HEK293 (cell line): Measurements from ENCODE around the gene FGR.

Experiments
- CTCF ChIA-PET: fragments of 350-600 bp; formaldehyde crosslinking; extraction: SDS; loops from one replicate; lab custom pipeline; 2021; ENCODE audit warnings: antibody characterized with exemption; lab: Yijun Ruan, JAX
- POLR2A ChIA-PET: fragments of 300-600 bp; formaldehyde crosslinking; extraction: SDS; loops from one replicate; lab custom pipeline; 2020; ENCODE audit warnings: antibody characterized with exemption, inconsistent platforms; lab: Yijun Ruan, JAX
- H3K27ac ChIP-seq: fragments of 200-500 bp; sonication (Bioruptor generic); 2 replicates; pipeline ENCODE4 v1.5.1; 2014; ENCODE audit warnings: low read depth, low read length, control low read depth, inconsistent platforms; ENCODE audit errors: extremely low read depth
- H3K36me3 ChIP-seq, 2 experiments: fragments of 200-500 bp in 1 of 2; sonication (Bioruptor generic) in 1 of 2; 1 replicate in 1 of 2; 2 replicates in 1 of 2; pipeline ENCODE4 v1.5.1; 2014 to 2017; ENCODE audit warnings: inconsistent platforms in 2 of 2, low read length in 2 of 2; ENCODE audit not compliant: control insufficient read depth in 2 of 2, insufficient read depth in 1 of 2
- H3K4me1 ChIP-seq: fragments of 200-500 bp; sonication (Bioruptor generic); 2 replicates; pipeline ENCODE4 v1.5.1; 2014; ENCODE audit warnings: mild to moderate bottlenecking, low read length, inconsistent platforms; ENCODE audit not compliant: control insufficient read depth, insufficient read depth
- H3K4me3 ChIP-seq: 2 replicates; pipeline ENCODE4 v1.5.1; 2011; ENCODE audit warnings: low read depth, mild to moderate bottlenecking, control low read depth, low read length, moderate library complexity
- H3K9me3 ChIP-seq: fragments of 200-500 bp; sonication (Bioruptor generic); 2 replicates; pipeline ENCODE4 v1.5.1; 2014; ENCODE audit warnings: low read depth, low read length, inconsistent platforms; ENCODE audit not compliant: control insufficient read depth, insufficient read depth
- ATF2 ChIP-seq: fragments of 450-650 bp; formaldehyde crosslinking; IDR thresholded peaks from 2 replicates; pipeline ENCODE4 v1.5.1; 2016; ENCODE audit warnings: missing biosample characterization, missing genetic modification characterization, low read depth
- BCL11B ChIP-seq: fragments of 450-650 bp; formaldehyde crosslinking; IDR thresholded peaks from 2 replicates; pipeline ENCODE4 v1.5.1; 2016; ENCODE audit warnings: low read depth, missing biosample characterization, missing genetic modification characterization
- KLF9 ChIP-seq: fragments of 450-650 bp; formaldehyde crosslinking; IDR thresholded peaks from 2 replicates; pipeline ENCODE4 v1.5.1; 2016; ENCODE audit warnings: missing biosample characterization, missing genetic modification characterization, low read depth
- OVOL3 ChIP-seq: fragments of 450-650 bp; formaldehyde crosslinking; IDR thresholded peaks from 2 replicates; pipeline ENCODE4 v1.5.1; 2016; ENCODE audit warnings: missing biosample characterization, missing genetic modification characterization
- PATZ1 ChIP-seq: fragments of 450-650 bp; formaldehyde crosslinking; IDR thresholded peaks from 2 replicates; pipeline ENCODE4 v1.5.1; 2016; ENCODE audit warnings: missing biosample characterization, missing genetic modification characterization
- PRDM10 ChIP-seq: fragments of 450-650 bp; formaldehyde crosslinking; IDR thresholded peaks from 2 replicates; pipeline ENCODE4 v1.5.1; 2016; ENCODE audit warnings: missing biosample characterization, missing genetic modification characterization
- SCRT1 ChIP-seq: fragments of 450-650 bp; formaldehyde crosslinking; IDR thresholded peaks from 2 replicates; pipeline ENCODE4 v1.5.1; 2016; ENCODE audit warnings: missing biosample characterization, missing genetic modification characterization, borderline replicate concordance
- SCRT2 ChIP-seq: fragments of 450-650 bp; formaldehyde crosslinking; IDR thresholded peaks from 2 replicates; pipeline ENCODE4 v1.5.1; 2016; ENCODE audit warnings: missing biosample characterization, missing genetic modification characterization
- SP3 ChIP-seq: fragments of 450-650 bp; formaldehyde crosslinking; IDR thresholded peaks from 2 replicates; pipeline ENCODE4 v1.5.1; 2016; ENCODE audit warnings: missing biosample characterization, missing genetic modification characterization
- ZBTB26 ChIP-seq: fragments of 450-650 bp; formaldehyde crosslinking; optimal IDR thresholded peaks from 2 replicates; pipeline ENCODE3; 2016; ENCODE audit warnings: missing biosample characterization, mild to moderate bottlenecking, missing genetic modification characterization
- ZFP3 ChIP-seq: fragments of 450-650 bp; formaldehyde crosslinking; IDR thresholded peaks from 2 replicates; pipeline ENCODE4 v1.5.1; 2016; ENCODE audit warnings: low read depth, missing biosample characterization, missing genetic modification characterization
- ZNF155 ChIP-seq: fragments of 450-650 bp; formaldehyde crosslinking; IDR thresholded peaks from 2 replicates; pipeline ENCODE4 v1.5.1; 2016; ENCODE audit warnings: missing biosample characterization, missing genetic modification characterization
- ZNF2 ChIP-seq: fragments of 450-650 bp; formaldehyde crosslinking; IDR thresholded peaks from 2 replicates; pipeline ENCODE4 v1.5.1; 2016; ENCODE audit warnings: missing biosample characterization, missing genetic modification characterization
- ZNF214 ChIP-seq: fragments of 450-650 bp; formaldehyde crosslinking; IDR thresholded peaks from 2 replicates; pipeline ENCODE4 v1.5.1; 2017; ENCODE audit warnings: missing biosample characterization, mild to moderate bottlenecking, missing genetic modification characterization, borderline replicate concordance
- ZNF335 ChIP-seq: fragments of 450-650 bp; formaldehyde crosslinking; conservative IDR thresholded peaks from 2 replicates; pipeline ENCODE4 v1.5.1; 2016; ENCODE audit warnings: missing biosample characterization, missing genetic modification characterization
- ZNF423 ChIP-seq: fragments of 450-650 bp; formaldehyde crosslinking; IDR thresholded peaks from 2 replicates; pipeline ENCODE4 v1.5.1; 2016; ENCODE audit warnings: missing biosample characterization, missing genetic modification characterization
- ZNF510 ChIP-seq: fragments of 450-650 bp; formaldehyde crosslinking; IDR thresholded peaks from 2 replicates; pipeline ENCODE4 v1.5.1; 2018; ENCODE audit warnings: mild to moderate bottlenecking, missing genetic modification characterization, missing biosample characterization; ENCODE audit not compliant: insufficient replicate concordance
- ZNF558 ChIP-seq: fragments of 450-650 bp; formaldehyde crosslinking; IDR thresholded peaks from 2 replicates; pipeline ENCODE4 v1.5.1; 2016; ENCODE audit warnings: missing biosample characterization, missing genetic modification characterization
- ZNF623 ChIP-seq: fragments of 450-650 bp; formaldehyde crosslinking; IDR thresholded peaks from 2 replicates; pipeline ENCODE4 v1.5.1; 2016; ENCODE audit warnings: missing biosample characterization, missing genetic modification characterization
- ZNF768 ChIP-seq: fragments of 450-650 bp; formaldehyde crosslinking; IDR thresholded peaks from 2 replicates; pipeline ENCODE4 v1.5.1; 2018; ENCODE audit warnings: missing biosample characterization, mild to moderate bottlenecking, missing genetic modification characterization
- ZSCAN23 ChIP-seq: fragments of 450-650 bp; formaldehyde crosslinking; IDR thresholded peaks from 2 replicates; pipeline ENCODE4 v1.5.1; 2016; ENCODE audit warnings: missing biosample characterization, missing genetic modification characterization

Gene FGR

GRCh38 chr1:27661412-27662075 is 26.6 kb upstream of the FGR start:
- TF ChIP-seq BCL11B (tag by site-specific recombination) (no peak), ZFP3 (tag by site-specific recombination) (no peak), ZNF2 (tag by site-specific recombination) (no peak)
- no peak overlapping the region for H3K27ac ChIP-seq
- no peaks in the 10 kb centered on the region for H3K36me3 ChIP-seq
- ChIA-PET POLR2A (no interaction called here), CTCF (interaction anchor here (0.5 to 13.1 kb wide), 14 partner anchors 8 to 591 kb away, joined by 3 to 317 read pairs (median 5); partner anchors contain the start of gene IFI6)
- H3K9me3 ChIP-seq: no peaks in the 10 kb centered on the region
- H3K4me3 ChIP-seq: no peak overlapping the region
- no peaks in the 10 kb centered on the region for H3K4me1 ChIP-seq

GRCh38 chr1:27660300-27660835 is 25.4 kb upstream of the FGR start:
- H3K4me3 ChIP-seq: no peak overlapping the region
- TF ChIP-seq SCRT2: peak; percentile 91
- peak; percentile 81; the same call in 1 of the 2 replicates for TF ChIP-seq PRDM10 (tag by site-specific recombination)
- TF ChIP-seq ZNF335 (tag by site-specific recombination): peak; percentile 73
- no peak for TF ChIP-seq ZNF423 (tag by site-specific recombination)
- no peak for TF ChIP-seq ZNF214
- TF ChIP-seq ZNF510 (tag by site-specific recombination): no peak
- no peak for TF ChIP-seq ZSCAN23 (tag by site-specific recombination)
- TF ChIP-seq ZNF155: no peak
- TF ChIP-seq SCRT1 (tag by site-specific recombination): peak; percentile 76
- peak; percentile 56 for TF ChIP-seq ZNF623 (tag by site-specific recombination)
- POLR2A ChIA-PET: no interaction called here
- no peaks in the 10 kb centered on the region for H3K4me1 ChIP-seq
- CTCF ChIA-PET: interaction anchor here (0.8 to 13.1 kb wide), 6 partner anchors 9 to 108 kb away, joined by 3 to 317 read pairs (median 28); no protein-coding TSS in a partner anchor
- no peaks in the 10 kb centered on the region for H3K36me3 ChIP-seq
- no peaks in the 10 kb centered on the region for H3K9me3 ChIP-seq
- H3K27ac ChIP-seq: no peak overlapping the region

GRCh38 chr1:27659497-27660299 is 24.7 kb upstream of the FGR start:
- Histone ChIP-seq H3K36me3 (no peaks in the 10 kb centered on the region), H3K27ac (peak overlapping the region; percentile 12; the same call in 1 of the 2 replicates), H3K4me3 (peak overlapping the region; percentile 32), H3K9me3 (no peaks in the 10 kb centered on the region), H3K4me1 (no peaks in the 10 kb centered on the region)
- ChIA-PET CTCF (interaction anchor here (0.7 to 13.1 kb wide), 6 partner anchors 9 to 557 kb away, joined by 3 to 317 read pairs (median 6); no protein-coding TSS in a partner anchor), POLR2A (no interaction called here)
- TF ChIP-seq OVOL3 (no peak), ZNF558 (tag by site-specific recombination) (no peak), ATF2 (tag by site-specific recombination) (peak; percentile 46; the same call in 1 of the 2 replicates), ZNF768 (no peak), ZBTB26 (tag by site-specific recombination) (peak; percentile 46), PATZ1 (tag by site-specific recombination) (peak; percentile 22; the same call in 1 of the 2 replicates), KLF9 (peak; percentile 67), SP3 (peak; percentile 61)
